ENCODE measurements around the gene TMEM51. TPM values are rescaled to one million over a fixed set of nuclear protein-coding genes. Genes with fewer than 3 reads are reported as not detected.

TMEM51 gene
- total RNA-seq, 4 donors from 2014 or later: 9.3 to 14.1 (median 11.6) TPM

- Histone ChIP-seq H3K36me3 (no peaks in the 10 kb centered on the region), H3K27ac (no peak overlapping the region), H3K4me3 (no peak overlapping the region), H3K9me3 (no peaks in the 10 kb centered on the region), H3K27me3 (no peaks in the 10 kb centered on the region), H3K4me1 (no peaks in the 10 kb centered on the region)
- no peak for DNase-seq (ENCODE audit: low spot score in 2 of 2)
- 81 to 85% methylated on average over 9 of the region's 9 CpGs for WGBS, 2 donors
- TF ChIP-seq CTCF (IDR thresholded peaks at IDR 0.05) (no peak), EP300 (IDR thresholded peaks at IDR 0.05) (no peak), POLR2A (IDR thresholded peaks at IDR 0.05) (no peak)
Observed at GRCh38 chr1:15236746-15237145, 83.2 kb downstream of the TMEM51 start.

GRCh38 chr1:15238789-15239188 lies 85.2 kb downstream of the TMEM51 start:
- no peak overlapping the region for H3K4me3 ChIP-seq
- H3K9me3 ChIP-seq: no peaks in the 10 kb centered on the region
- no peak for TF ChIP-seq CTCF (IDR thresholded peaks at IDR 0.05)
- TF ChIP-seq EP300 (IDR thresholded peaks at IDR 0.05): no peak
- no peak for TF ChIP-seq POLR2A (IDR thresholded peaks at IDR 0.05)
- no peaks in the 10 kb centered on the region for H3K36me3 ChIP-seq
- no peaks in the 10 kb centered on the region for H3K4me1 ChIP-seq
- WGBS, 2 donors: 81 to 86% methylated on average over 1 of the region's 1 CpG
- DNase-seq (ENCODE audit: low spot score in 2 of 2): no peak
- H3K27ac ChIP-seq: no peak overlapping the region
- H3K27me3 ChIP-seq: no peaks in the 10 kb centered on the region

- Histone ChIP-seq H3K27ac (no peak overlapping the region), H3K9me3 (no peaks in the 10 kb centered on the region), H3K4me3 (no peak overlapping the region), H3K4me1 (peaks cover 0 to 12% (median 4%) of the 10 kb centered on the region in 4 donors), H3K36me3 (no peaks in the 10 kb centered on the region), H3K27me3 (peaks cover 0 to 11% of the 10 kb centered on the region in 2 donors)
- no peak for DNase-seq (ENCODE audit: low spot score in 2 of 2)
- TF ChIP-seq EP300 (IDR thresholded peaks at IDR 0.05): no peak
- 94 to 97% methylated on average over 7 of the region's 7 CpGs for WGBS, 2 donors
Observed at GRCh38 chr1:15242766-15243165, 89.2 kb downstream of the TMEM51 start.

GRCh38 chr1:15243275-15244043 lies 89.9 kb downstream of the TMEM51 start:
- 60% methylated on average over 10 of the region's 10 CpGs for WGBS, 2 donors

GRCh38 chr1:15244813-15245212 lies 91.3 kb downstream of the TMEM51 start:
- TF ChIP-seq CTCF (IDR thresholded peaks at IDR 0.05) (no peak), POLR2A (IDR thresholded peaks at IDR 0.05) (no peak), EP300 (IDR thresholded peaks at IDR 0.05) (no peak)
- Histone ChIP-seq H3K9me3 (no peaks in the 10 kb centered on the region), H3K36me3 (no peaks in the 10 kb centered on the region), H3K4me3 (no peak overlapping the region), H3K4me1 (peaks cover 0 to 14% (median 4%) of the 10 kb centered on the region in 4 donors), H3K27me3 (peaks cover 0 to 26% of the 10 kb centered on the region in 2 donors), H3K27ac (no peak overlapping the region)
- WGBS, 2 donors: 76 to 88% methylated on average over 5 of the region's 5 CpGs
- DNase-seq (ENCODE audit: low spot score in 2 of 2): no peak

More at GRCh38 chr1:15243275-15244043, 89.9 kb downstream of the TMEM51 start:
- no peak for DNase-seq (ENCODE audit: low spot score in 2 of 2)
- Histone ChIP-seq H3K4me3 (no peak overlapping the region), H3K4me1 (peaks cover 0 to 14% (median 4%) of the 10 kb centered on the region in 4 donors), H3K27ac (no peak overlapping the region), H3K9me3 (no peaks in the 10 kb centered on the region), H3K27me3 (peaks cover 0 to 15% of the 10 kb centered on the region in 2 donors), H3K36me3 (no peaks in the 10 kb centered on the region)
- no peak for TF ChIP-seq EP300 (IDR thresholded peaks at IDR 0.05)

- no peak for DNase-seq (ENCODE audit: low spot score in 2 of 2)
- peaks cover 0 to 26% of the 10 kb centered on the region in 2 donors for H3K27me3 ChIP-seq
- no peaks in the 10 kb centered on the region for H3K36me3 ChIP-seq
- 53 to 64% methylated on average over 11 of the region's 11 CpGs for WGBS, 2 donors
- no peaks in the 10 kb centered on the region for H3K9me3 ChIP-seq
- no peak overlapping the region for H3K27ac ChIP-seq
- peak in 1 of 2 donors; percentile 39 for TF ChIP-seq EP300 (IDR thresholded peaks at IDR 0.05)
- no peak for TF ChIP-seq POLR2A (IDR thresholded peaks at IDR 0.05)
- no peak for TF ChIP-seq CTCF (IDR thresholded peaks at IDR 0.05)
- peaks cover 0 to 14% (median 4%) of the 10 kb centered on the region in 4 donors for H3K4me1 ChIP-seq
- no peak overlapping the region for H3K4me3 ChIP-seq
Observed at GRCh38 chr1:15245593-15246360, 92.2 kb downstream of the TMEM51 start.

Measured in tibial nerve (tissue), 4 donors.